Left renal pelvis (tissue), 4 donors: ENCODE data around the gene CORO1A. TPM values are rescaled to one million over a fixed set of nuclear protein-coding genes. Genes with fewer than 3 reads are reported as not detected.
A peak's percentile ranks its signal among the peaks of the same experiment; 100 is the strongest.
"Not testable (repeated sequence)": the region's sequence is repeated elsewhere in the genome, so short reads cannot be mapped to it uniquely, and the experiment has no call there.

Experiments
- DNase-seq, 4 donors: peaks; one replicate each; pipeline ENCODE4 v3.0.0-alpha.2; 2013; ENCODE audit warnings: low read depth in 4 of 4, low spot score in 3 of 4
- polyA plus RNA-seq, 4 donors: library from polyadenylated mRNA; unstranded; fragments of 120-200 nt; gene quantifications; one replicate each; pipeline ENCODE4 v1.2.1, GENCODE V29; 2013; ENCODE audit not compliant: insufficient read length in 4 of 4

CORO1A gene
- polyA plus RNA-seq, result 10 to 100 TPM in 2 of 4 donors, 1 to 10 TPM in 2; 8.1 to 18.0 (median 12.7) TPM

GRCh38 chr16:30183233-30184095 lies at the start of gene CORO1A:
Gene CORO1A, plus strand, starts transcription at chr16:30183602. Its CDS starts 1,608 bp downstream, at chr16:30185210.
- DNase-seq, result peak in 3 of 4 donors; percentile 38 to 59 (median 46)

GRCh38 chr16:30136971-30137605 lies 46.3 kb upstream of the CORO1A start:
- no peak for DNase-seq

- no peak for DNase-seq
Measured at GRCh38 chr16:30137897-30138296, 45.5 kb upstream of the CORO1A start.

GRCh38 chr16:30139583-30140481 lies 43.6 kb upstream of the CORO1A start:
- no peak for DNase-seq

GRCh38 chr16:30141750-30142149 lies 41.7 kb upstream of the CORO1A start:
- no peak for DNase-seq

GRCh38 chr16:30142672-30143346 lies 40.6 kb upstream of the CORO1A start:
- DNase-seq, result no peak

- no peak for DNase-seq
Measured at GRCh38 chr16:30143347-30143702, 40.1 kb upstream of the CORO1A start.

GRCh38 chr16:30144017-30144416 lies 39.4 kb upstream of the CORO1A start:
- DNase-seq, result no peak

- DNase-seq, result no peak
Measured at GRCh38 chr16:30144917-30145316, 38.5 kb upstream of the CORO1A start.

GRCh38 chr16:30145657-30146056 lies 37.7 kb upstream of the CORO1A start:
- DNase-seq, result no peak

- DNase-seq, result no peak
Measured at GRCh38 chr16:30147843-30148510, 35.4 kb upstream of the CORO1A start.

GRCh38 chr16:30149250-30149930 lies 34.0 kb upstream of the CORO1A start:
- DNase-seq, result no peak

GRCh38 chr16:30151091-30151490 lies 32.3 kb upstream of the CORO1A start:
- no peak for DNase-seq

- no peak for DNase-seq
Measured at GRCh38 chr16:30152517-30152916, 30.9 kb upstream of the CORO1A start.

- no peak for DNase-seq
Measured at GRCh38 chr16:30155188-30155587, 28.2 kb upstream of the CORO1A start.

GRCh38 chr16:30157214-30157613 lies 26.2 kb upstream of the CORO1A start:
- DNase-seq, result no peak

GRCh38 chr16:30163538-30163937 lies 19.9 kb upstream of the CORO1A start:
- no peak for DNase-seq

- no peak for DNase-seq
Measured at GRCh38 chr16:30166202-30166902, 17.1 kb upstream of the CORO1A start.

GRCh38 chr16:30168746-30169145 lies 14.7 kb upstream of the CORO1A start:
- not testable (repeated sequence) for DNase-seq
